Kidney tubule cell (primary cell): ENCODE results near the gene SEPTIN2.
A peak's percentile ranks its signal among the peaks of the same experiment; 100 is the strongest.

ENCODE experiments used
- DNase-seq: peaks from one replicate; pipeline ENCODE4 v3.0.0-alpha.2; 2018; ENCODE audit warnings: low spot score

SEPTIN2 gene

GRCh38 chr2:241288324-241288888 lies 27.3 kb upstream of the SEPTIN2 start:
- peak; percentile 30 for DNase-seq

GRCh38 chr2:241289053-241289452 lies 26.7 kb upstream of the SEPTIN2 start:
- DNase-seq: no peak

DNA sequence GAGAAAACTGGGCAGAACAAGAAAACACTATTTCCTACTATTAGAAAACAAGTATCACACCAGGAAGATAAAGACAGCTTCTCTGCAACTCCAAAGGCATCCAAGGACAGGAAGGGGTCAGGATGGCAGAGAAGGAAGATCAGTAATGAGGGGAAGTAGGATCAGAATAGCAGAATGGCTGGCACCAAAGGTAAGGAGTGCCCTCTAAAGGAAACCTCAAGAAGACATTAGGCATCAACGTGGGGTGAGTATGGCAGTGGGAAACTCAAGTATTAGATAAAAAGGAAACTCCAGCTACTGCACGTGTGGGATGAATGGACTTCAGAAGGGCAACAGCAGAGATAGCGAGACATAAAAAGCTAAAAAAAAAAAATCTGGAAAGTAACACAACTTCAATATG lies 26.1 kb upstream of the SEPTIN2 start:
- no peak for DNase-seq

DNA sequence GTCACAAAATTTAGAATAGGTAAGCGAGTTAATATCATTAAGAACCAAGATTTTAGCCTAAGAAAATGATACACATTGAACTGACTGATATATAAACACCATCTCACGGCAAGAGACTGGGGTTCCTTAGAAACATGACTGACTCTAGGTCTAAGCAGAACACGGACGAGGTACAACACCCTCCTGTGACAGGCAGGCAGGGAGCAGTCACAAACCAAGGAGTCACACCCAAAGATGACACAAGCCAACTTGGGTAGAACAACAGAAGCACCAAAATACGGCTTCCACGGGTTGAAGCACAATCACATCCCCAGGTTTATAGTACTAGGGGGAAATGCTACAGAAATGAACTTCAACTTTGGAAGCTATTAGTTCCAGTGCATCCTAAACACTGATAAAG lies 24.6 kb upstream of the SEPTIN2 start:
- no peak for DNase-seq

- DNase-seq: no peak
Observed at GRCh38 chr2:241291977-241292376, 23.7 kb upstream of the SEPTIN2 start.

DNA sequence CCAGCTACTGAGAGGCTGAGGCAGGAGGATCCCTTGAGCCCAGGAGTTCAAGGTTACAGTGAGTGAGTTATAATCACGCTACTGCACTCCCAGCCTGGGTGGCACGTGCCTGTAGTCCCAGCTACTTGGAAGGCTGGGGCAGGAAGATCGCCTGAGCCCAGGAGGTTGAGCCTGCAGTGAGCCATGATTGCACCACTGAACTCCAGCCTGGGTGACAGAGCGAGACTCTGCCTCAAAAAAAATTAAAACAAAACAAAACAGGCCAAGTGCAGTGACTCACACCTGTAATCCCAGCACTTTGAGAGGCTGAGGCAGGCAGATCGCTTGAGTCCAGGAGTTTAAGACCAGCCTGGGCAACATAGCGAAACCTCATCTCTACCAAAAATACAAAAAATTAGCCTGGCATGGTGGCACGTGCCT lies 22.3 kb upstream of the SEPTIN2 start:
- DNase-seq: peak; percentile 76

DNA sequence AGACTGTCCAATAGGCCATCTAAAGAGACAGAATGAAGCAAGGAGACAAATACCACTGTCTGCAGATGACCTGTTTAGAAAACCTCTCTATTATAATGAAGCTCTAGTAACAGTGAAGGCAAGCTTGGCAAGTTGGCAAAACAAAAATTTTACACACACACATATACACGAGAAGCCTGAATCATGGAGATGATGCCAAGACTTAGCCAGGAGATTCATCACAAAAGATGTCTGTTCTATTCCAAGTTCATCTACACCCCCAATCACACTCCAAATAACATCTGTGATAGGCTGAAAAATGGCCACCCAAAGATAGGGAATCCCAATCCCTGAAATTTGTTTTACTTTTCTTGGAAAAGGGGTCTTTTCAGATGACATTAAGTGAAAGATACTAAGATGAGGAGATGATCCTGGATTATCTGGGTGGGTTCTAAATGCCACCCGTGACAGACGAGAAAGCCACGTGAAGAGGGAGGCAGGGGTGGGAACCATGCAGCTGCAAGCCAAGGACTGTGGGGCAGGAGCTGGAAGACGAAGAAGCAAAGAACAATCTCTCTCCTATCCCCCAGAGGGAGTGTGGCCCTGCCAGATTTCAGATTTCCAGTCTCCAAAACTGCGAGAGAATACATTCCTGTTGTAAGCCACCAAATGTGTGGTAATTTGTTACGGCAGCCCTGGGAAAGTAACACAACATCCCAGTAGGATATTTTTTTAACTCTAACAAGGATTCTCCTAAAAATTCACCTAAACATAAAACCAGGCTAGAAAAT lies 20.2 kb upstream of the SEPTIN2 start:
- DNase-seq: no peak

- DNase-seq: no peak
Observed at GRCh38 chr2:241296767-241297166, 19.0 kb upstream of the SEPTIN2 start.

- no peak for DNase-seq
Observed at GRCh38 chr2:241298673-241299072, 17.1 kb upstream of the SEPTIN2 start.

- no peak for DNase-seq
Observed at GRCh38 chr2:241300000-241300399, 15.7 kb upstream of the SEPTIN2 start.

DNA sequence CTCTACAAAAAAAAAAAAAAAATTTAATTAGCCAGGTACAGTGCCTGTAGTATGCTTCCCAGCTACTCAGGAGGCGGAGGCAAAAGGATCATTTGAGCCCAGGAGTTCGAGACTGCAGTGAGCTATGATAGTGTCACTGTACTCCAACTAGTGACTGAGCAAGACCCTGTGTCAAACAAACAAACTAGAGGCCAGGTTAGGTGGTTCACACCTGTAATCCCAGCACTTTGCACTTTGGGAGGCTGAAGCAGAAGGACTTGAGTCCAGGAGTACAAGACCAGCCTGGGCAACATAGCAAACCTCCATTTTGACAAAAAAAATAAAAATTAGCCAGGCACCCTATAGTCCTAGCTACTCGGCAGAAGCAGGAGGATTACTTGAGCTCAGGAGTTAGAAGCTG lies 13.6 kb upstream of the SEPTIN2 start:
- no peak for DNase-seq

DNA sequence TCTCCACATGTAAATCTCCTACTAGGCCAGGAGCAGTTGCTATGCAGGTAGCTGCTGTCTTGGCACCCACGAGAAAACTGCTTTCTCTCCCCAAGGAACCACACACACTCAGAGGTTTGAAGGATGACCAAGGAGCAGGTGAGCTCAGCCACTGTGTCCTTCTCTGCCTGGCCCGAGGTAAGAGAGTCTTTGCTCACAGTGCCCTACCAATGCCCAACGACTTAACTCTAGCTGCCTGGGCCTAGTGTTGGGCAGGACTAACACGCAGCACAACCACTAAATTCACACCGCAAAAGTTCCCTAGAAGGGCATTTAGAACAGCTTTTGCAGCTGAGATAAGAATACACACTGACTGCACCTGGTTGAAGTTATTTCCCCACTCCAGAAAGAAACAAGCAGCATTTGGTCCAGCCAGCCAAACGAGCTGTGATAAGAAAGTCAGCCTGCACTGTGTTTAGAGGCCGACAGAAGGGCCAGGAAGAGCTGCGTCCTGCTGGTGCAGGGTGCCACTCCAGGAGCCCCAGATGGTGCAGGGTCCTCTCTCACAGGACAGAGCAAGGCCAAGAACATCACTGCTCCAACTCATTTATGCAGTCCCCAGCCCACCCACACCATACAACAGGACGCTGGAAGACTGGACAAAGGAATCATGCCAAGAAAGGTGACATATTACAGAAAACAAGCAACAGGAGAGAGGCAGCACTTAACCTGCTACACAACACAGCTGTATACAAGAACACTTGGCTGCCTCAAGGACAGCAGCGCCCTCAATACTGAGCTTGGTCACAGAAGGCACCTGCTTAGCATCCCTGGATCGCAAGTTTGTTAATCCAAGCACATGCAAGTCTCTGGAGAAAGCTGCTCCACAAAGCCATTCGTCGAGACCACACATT lies 12.7 kb upstream of the SEPTIN2 start:
- peak; percentile 30 for DNase-seq

- no peak for DNase-seq
Observed at GRCh38 chr2:241304039-241304670, 11.6 kb upstream of the SEPTIN2 start.

GRCh38 chr2:241307055-241307454 lies 8.7 kb upstream of the SEPTIN2 start:
- DNase-seq: no peak

- DNase-seq: peak; percentile 50
Observed at GRCh38 chr2:241308267-241308666, 7.5 kb upstream of the SEPTIN2 start.

GRCh38 chr2:241308832-241309500 lies 6.8 kb upstream of the SEPTIN2 start:
- DNase-seq: no peak

GRCh38 chr2:241309684-241310117 lies 6.0 kb upstream of the SEPTIN2 start:
- peak; percentile 74 for DNase-seq

DNA sequence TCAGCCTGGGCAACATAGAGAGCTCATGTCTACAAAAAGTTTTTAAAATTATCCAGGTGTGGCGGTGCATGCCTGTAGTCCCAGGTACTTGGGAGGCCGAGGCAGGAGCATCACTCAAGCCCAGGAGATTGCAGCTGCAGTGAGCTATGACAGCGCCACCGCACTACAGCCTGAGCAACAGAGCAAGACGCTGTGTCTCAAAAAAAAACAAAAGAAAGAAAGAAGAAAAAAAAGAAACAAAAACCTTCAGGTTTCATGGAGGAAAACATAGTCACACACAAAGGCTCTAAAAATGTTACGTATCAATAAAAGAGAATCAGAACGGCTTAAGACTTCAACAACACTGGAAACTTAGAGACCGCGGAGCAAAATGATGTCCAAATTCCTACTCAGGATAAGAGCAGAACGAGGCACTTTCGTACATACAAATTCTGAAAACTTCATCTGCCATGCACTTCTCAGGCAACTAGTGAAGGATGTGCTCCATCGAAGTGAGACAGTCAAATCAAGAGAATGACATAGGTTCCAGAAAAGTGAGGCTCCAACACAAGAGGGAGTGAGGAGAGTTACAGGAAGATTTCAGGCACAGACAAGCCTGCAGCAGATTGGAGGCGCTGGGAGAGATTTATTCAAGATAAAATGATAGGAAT lies 4.7 kb upstream of the SEPTIN2 start:
- DNase-seq: no peak

GRCh38 chr2:241312082-241312481 lies 3.6 kb upstream of the SEPTIN2 start:
- peak; percentile 38 for DNase-seq

GRCh38 chr2:241313543-241314095 lies 2.1 kb upstream of the SEPTIN2 start:
- no peak for DNase-seq
